Lower leg skin (tissue), 3 donors: ENCODE data around the gene PRSS1.

Source experiments
- CTCF ChIP-seq, 3 donors: fragments of 450-650 bp; IDR thresholded peaks; one replicate each; pipeline ENCODE4 v1.5.1; 2016; ENCODE audit warnings: antibody characterized with exemption in 3 of 3, mild to moderate bottlenecking in 3 of 3, moderate library complexity in 2 of 3
- POLR2A ChIP-seq, 2 donors: fragments of 450-650 bp; IDR thresholded peaks; one replicate each; pipeline ENCODE4 v1.6.1; 2016 to 2017; ENCODE audit warnings: antibody characterized with exemption in 2 of 2, mild to moderate bottlenecking in 1 of 2, moderate library complexity in 1 of 2

GRCh38 chr7:142760071-142760642 lies 10.9 kb downstream of the PRSS1 start:
- no peak for TF ChIP-seq CTCF (IDR thresholded peaks at IDR 0.05)
- no peak for TF ChIP-seq POLR2A (IDR thresholded peaks at IDR 0.05)
